ENCODE measurements around the gene TIMP2.
"Not testable (repeated sequence)": the region's sequence is repeated elsewhere in the genome, so short reads cannot be mapped to it uniquely, and the experiment has no call there.

The TIMP2 gene

GRCh38 chr17:78902231-78902630, 23.0 kb downstream of the TIMP2 start:
- peaks cover 20% of the 10 kb centered on the region; the same call in 1 of the 2 replicates for H3K4me1 ChIP-seq (ENCODE audit: control insufficient read depth, insufficient read depth, low read length)
- H3K4me3 ChIP-seq (ENCODE audit: low read depth, low read length); H3K36me3 ChIP-seq (ENCODE audit: control insufficient read depth, insufficient read depth, low read length); H3K9ac ChIP-seq (ENCODE audit: low read depth, low read length); H3K27me3 ChIP-seq (ENCODE audit: control insufficient read depth, insufficient read depth, low read length); H3K9me3 ChIP-seq (ENCODE audit: control insufficient read depth, insufficient read depth, low read length); H3K27ac ChIP-seq (ENCODE audit: low read depth, low read length): not testable (repeated sequence)

- Histone ChIP-seq H3K9me3 (ENCODE audit: control insufficient read depth, insufficient read depth, low read length) (no peaks in the 10 kb centered on the region), H3K4me1 (ENCODE audit: control insufficient read depth, insufficient read depth, low read length) (peaks cover 20% of the 10 kb centered on the region; the same call in 1 of the 2 replicates), H3K9ac (ENCODE audit: low read depth, low read length) (no peak overlapping the region), H3K27me3 (ENCODE audit: control insufficient read depth, insufficient read depth, low read length) (no peaks in the 10 kb centered on the region), H3K4me3 (ENCODE audit: low read depth, low read length) (no peak overlapping the region), H3K27ac (ENCODE audit: low read depth, low read length) (no peak overlapping the region), H3K36me3 (ENCODE audit: control insufficient read depth, insufficient read depth, low read length) (no peaks in the 10 kb centered on the region)
Measured at GRCh38 chr17:78901806-78902205, 23.4 kb downstream of the TIMP2 start.

GRCh38 chr17:78900816-78901215, 24.4 kb downstream of the TIMP2 start:
- Histone ChIP-seq H3K27me3 (ENCODE audit: control insufficient read depth, insufficient read depth, low read length) (no peaks in the 10 kb centered on the region), H3K4me1 (ENCODE audit: control insufficient read depth, insufficient read depth, low read length) (peaks cover 20% of the 10 kb centered on the region; the same call in 1 of the 2 replicates), H3K9me3 (ENCODE audit: control insufficient read depth, insufficient read depth, low read length) (no peaks in the 10 kb centered on the region), H3K27ac (ENCODE audit: low read depth, low read length) (no peak overlapping the region), H3K4me3 (ENCODE audit: low read depth, low read length) (no peak overlapping the region), H3K36me3 (ENCODE audit: control insufficient read depth, insufficient read depth, low read length) (no peaks in the 10 kb centered on the region), H3K9ac (ENCODE audit: low read depth, low read length) (no peak overlapping the region)

GRCh38 chr17:78899361-78900260, 25.6 kb downstream of the TIMP2 start:
- Histone ChIP-seq H3K27ac (ENCODE audit: low read depth, low read length) (peak overlapping the region; percentile 42), H3K4me1 (ENCODE audit: control insufficient read depth, insufficient read depth, low read length) (peaks cover 20% of the 10 kb centered on the region; the same call in 1 of the 2 replicates), H3K27me3 (ENCODE audit: control insufficient read depth, insufficient read depth, low read length) (no peaks in the 10 kb centered on the region), H3K4me3 (ENCODE audit: low read depth, low read length) (no peak overlapping the region), H3K9ac (ENCODE audit: low read depth, low read length) (no peak overlapping the region), H3K9me3 (ENCODE audit: control insufficient read depth, insufficient read depth, low read length) (no peaks in the 10 kb centered on the region), H3K36me3 (ENCODE audit: control insufficient read depth, insufficient read depth, low read length) (no peaks in the 10 kb centered on the region)

GRCh38 chr17:78898947-78899346, 26.2 kb downstream of the TIMP2 start:
- peaks cover 20% of the 10 kb centered on the region; the same call in 1 of the 2 replicates for H3K4me1 ChIP-seq (ENCODE audit: control insufficient read depth, insufficient read depth, low read length)
- no peaks in the 10 kb centered on the region for H3K9me3 ChIP-seq (ENCODE audit: control insufficient read depth, insufficient read depth, low read length)
- H3K27me3 ChIP-seq (ENCODE audit: control insufficient read depth, insufficient read depth, low read length) = no peaks in the 10 kb centered on the region
- H3K27ac ChIP-seq (ENCODE audit: low read depth, low read length) = peak overlapping the region; percentile 4
- no peaks in the 10 kb centered on the region for H3K36me3 ChIP-seq (ENCODE audit: control insufficient read depth, insufficient read depth, low read length)
- H3K9ac ChIP-seq (ENCODE audit: low read depth, low read length) = no peak overlapping the region
- no peak overlapping the region for H3K4me3 ChIP-seq (ENCODE audit: low read depth, low read length)

GRCh38 chr17:78898075-78898836, 26.9 kb downstream of the TIMP2 start:
- Histone ChIP-seq H3K27me3 (ENCODE audit: control insufficient read depth, insufficient read depth, low read length) (no peaks in the 10 kb centered on the region), H3K9me3 (ENCODE audit: control insufficient read depth, insufficient read depth, low read length) (no peaks in the 10 kb centered on the region), H3K36me3 (ENCODE audit: control insufficient read depth, insufficient read depth, low read length) (peaks cover 2% of the 10 kb centered on the region; the same call in 1 of the 2 replicates), H3K9ac (ENCODE audit: low read depth, low read length) (no peak overlapping the region), H3K27ac (ENCODE audit: low read depth, low read length) (no peak overlapping the region), H3K4me3 (ENCODE audit: low read depth, low read length) (no peak overlapping the region), H3K4me1 (ENCODE audit: control insufficient read depth, insufficient read depth, low read length) (peaks cover 16% of the 10 kb centered on the region; the same call in 1 of the 2 replicates)

- Histone ChIP-seq H3K27ac (ENCODE audit: low read depth, low read length) (no peak overlapping the region), H3K4me1 (ENCODE audit: control insufficient read depth, insufficient read depth, low read length) (peaks cover 13% of the 10 kb centered on the region; the same call in 1 of the 2 replicates), H3K36me3 (ENCODE audit: control insufficient read depth, insufficient read depth, low read length) (peaks cover 7% of the 10 kb centered on the region; the same call in 1 of the 2 replicates), H3K27me3 (ENCODE audit: control insufficient read depth, insufficient read depth, low read length) (no peaks in the 10 kb centered on the region), H3K9ac (ENCODE audit: low read depth, low read length) (no peak overlapping the region), H3K9me3 (ENCODE audit: control insufficient read depth, insufficient read depth, low read length) (no peaks in the 10 kb centered on the region), H3K4me3 (ENCODE audit: low read depth, low read length) (no peak overlapping the region)
Measured at GRCh38 chr17:78897664-78898047, 27.5 kb downstream of the TIMP2 start.

GRCh38 chr17:78896834-78897663, 28.1 kb downstream of the TIMP2 start:
- Histone ChIP-seq H3K9ac (ENCODE audit: low read depth, low read length) (no peak overlapping the region), H3K4me3 (ENCODE audit: low read depth, low read length) (no peak overlapping the region), H3K27ac (ENCODE audit: low read depth, low read length) (no peak overlapping the region), H3K4me1 (ENCODE audit: control insufficient read depth, insufficient read depth, low read length) (peaks cover 13% of the 10 kb centered on the region; the same call in 1 of the 2 replicates), H3K9me3 (ENCODE audit: control insufficient read depth, insufficient read depth, low read length) (no peaks in the 10 kb centered on the region), H3K27me3 (ENCODE audit: control insufficient read depth, insufficient read depth, low read length) (no peaks in the 10 kb centered on the region), H3K36me3 (ENCODE audit: control insufficient read depth, insufficient read depth, low read length) (peaks cover 7% of the 10 kb centered on the region; the same call in 1 of the 2 replicates)

- no peak overlapping the region for H3K9ac ChIP-seq (ENCODE audit: low read depth, low read length)
- H3K36me3 ChIP-seq (ENCODE audit: control insufficient read depth, insufficient read depth, low read length) = peaks cover 7% of the 10 kb centered on the region; the same call in 1 of the 2 replicates
- H3K27me3 ChIP-seq (ENCODE audit: control insufficient read depth, insufficient read depth, low read length) = no peaks in the 10 kb centered on the region
- H3K4me3 ChIP-seq (ENCODE audit: low read depth, low read length) = no peak overlapping the region
- H3K9me3 ChIP-seq (ENCODE audit: control insufficient read depth, insufficient read depth, low read length) = no peaks in the 10 kb centered on the region
- no peak overlapping the region for H3K27ac ChIP-seq (ENCODE audit: low read depth, low read length)
- peaks cover 13% of the 10 kb centered on the region; the same call in 1 of the 2 replicates for H3K4me1 ChIP-seq (ENCODE audit: control insufficient read depth, insufficient read depth, low read length)
Measured at GRCh38 chr17:78896091-78896833, 28.9 kb downstream of the TIMP2 start.

GRCh38 chr17:78895322-78895721, 29.9 kb downstream of the TIMP2 start:
- Histone ChIP-seq H3K36me3 (ENCODE audit: control insufficient read depth, insufficient read depth, low read length) (peaks cover 7% of the 10 kb centered on the region; the same call in 1 of the 2 replicates), H3K9ac (ENCODE audit: low read depth, low read length) (no peak overlapping the region), H3K27me3 (ENCODE audit: control insufficient read depth, insufficient read depth, low read length) (no peaks in the 10 kb centered on the region), H3K27ac (ENCODE audit: low read depth, low read length) (no peak overlapping the region), H3K4me3 (ENCODE audit: low read depth, low read length) (no peak overlapping the region), H3K9me3 (ENCODE audit: control insufficient read depth, insufficient read depth, low read length) (no peaks in the 10 kb centered on the region), H3K4me1 (ENCODE audit: control insufficient read depth, insufficient read depth, low read length) (peaks cover 13% of the 10 kb centered on the region; the same call in 1 of the 2 replicates)

Measured in HUES48 (cell line).